HG03097 (cell line): ENCODE measurements around the gene SPIC.
"Not testable (repeated sequence)": the region's sequence is repeated elsewhere in the genome, so short reads cannot be mapped to it uniquely, and the experiment has no call there.

Experiments used
- ATAC-seq: cut with Tn5 transposase; IDR thresholded peaks from one replicate; pipeline ENCODE4 v1.9.1; 2021; ENCODE audit not compliant: unreplicated experiment, low FRiP score

The SPIC gene

GRCh38 chr12:101474711-101475386, at the start of gene SPIC:
SPIC (plus strand) TSS chr12:101475336; CDS start chr12:101476905, 1,569 bp downstream.
- ATAC-seq, result no peak

DNA sequence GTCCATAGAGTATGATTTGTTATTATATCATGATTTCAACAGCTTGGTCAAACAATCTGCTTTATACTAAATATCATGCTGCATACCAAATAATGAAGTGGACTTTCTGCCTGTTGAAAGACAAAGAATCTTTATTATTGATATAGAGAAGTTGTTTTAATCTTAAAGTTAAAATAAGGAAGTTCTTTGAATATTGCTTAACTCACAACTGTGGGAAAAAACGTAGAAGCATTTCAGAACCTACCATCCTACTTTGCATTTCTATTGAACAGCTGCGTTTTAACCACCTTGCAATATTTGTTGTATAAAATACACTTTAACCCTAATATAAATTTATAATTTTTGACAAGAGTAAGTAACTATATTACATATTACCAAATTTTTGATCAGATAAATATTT, 44.7 kb upstream of the SPIC start:
- ATAC-seq, result no peak

GRCh38 chr12:101436136-101436535, 39.0 kb upstream of the SPIC start:
- no peak for ATAC-seq

GRCh38 chr12:101439236-101439635, 35.9 kb upstream of the SPIC start:
- ATAC-seq, result no peak

- no peak for ATAC-seq
These were observed 33.5 kb upstream of the SPIC start for GRCh38 chr12:101441461-101442224.

GRCh38 chr12:101455685-101456084, 19.5 kb upstream of the SPIC start:
- no peak for ATAC-seq

GRCh38 chr12:101459642-101460346, 15.3 kb upstream of the SPIC start:
- ATAC-seq, result no peak

- ATAC-seq, result no peak
These were observed 6.2 kb upstream of the SPIC start for GRCh38 chr12:101468948-101469347.

DNA sequence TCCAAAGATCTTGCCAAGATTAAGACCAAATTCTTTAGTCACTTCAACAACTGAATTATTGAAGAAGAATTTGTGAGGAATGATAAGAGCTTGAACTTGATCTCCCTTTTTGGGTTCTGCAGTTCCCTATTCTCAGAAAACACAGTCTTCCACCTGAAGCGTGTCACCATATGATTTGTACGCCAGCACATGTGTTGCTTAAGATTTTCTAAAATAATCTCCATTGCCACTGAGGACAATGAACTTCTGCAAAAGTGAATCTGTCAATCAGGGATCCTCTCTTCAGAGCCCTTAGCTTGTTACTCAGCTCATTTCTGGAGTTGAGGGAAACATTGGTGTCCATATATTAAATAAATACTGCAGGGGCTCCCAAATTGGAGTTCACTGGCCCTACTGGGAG, 4.2 kb upstream of the SPIC start:
- ATAC-seq, result no peak

- not testable (repeated sequence) for ATAC-seq
These were observed 3.3 kb upstream of the SPIC start for GRCh38 chr12:101471878-101472277.

DNA sequence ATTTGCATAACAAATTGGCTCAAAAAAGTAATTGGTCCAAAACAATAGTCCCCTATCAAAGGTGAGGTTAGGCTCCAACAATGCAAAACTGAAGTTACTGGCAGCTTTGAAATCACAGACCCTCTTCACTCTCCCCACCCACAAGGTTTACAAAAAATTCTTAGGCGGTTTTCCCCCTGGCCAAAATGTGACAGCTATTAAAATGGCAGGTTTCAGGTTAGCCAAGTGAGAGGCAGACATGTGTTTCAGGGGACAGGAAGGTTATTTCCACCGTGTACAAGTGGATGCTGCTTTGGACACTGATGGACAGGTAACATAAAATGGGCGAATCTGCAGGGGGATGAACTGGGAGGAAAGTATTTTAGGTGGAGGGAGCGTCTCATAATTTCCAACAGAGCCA, 888 bp upstream of the SPIC start:
- ATAC-seq, result no peak

DNA sequence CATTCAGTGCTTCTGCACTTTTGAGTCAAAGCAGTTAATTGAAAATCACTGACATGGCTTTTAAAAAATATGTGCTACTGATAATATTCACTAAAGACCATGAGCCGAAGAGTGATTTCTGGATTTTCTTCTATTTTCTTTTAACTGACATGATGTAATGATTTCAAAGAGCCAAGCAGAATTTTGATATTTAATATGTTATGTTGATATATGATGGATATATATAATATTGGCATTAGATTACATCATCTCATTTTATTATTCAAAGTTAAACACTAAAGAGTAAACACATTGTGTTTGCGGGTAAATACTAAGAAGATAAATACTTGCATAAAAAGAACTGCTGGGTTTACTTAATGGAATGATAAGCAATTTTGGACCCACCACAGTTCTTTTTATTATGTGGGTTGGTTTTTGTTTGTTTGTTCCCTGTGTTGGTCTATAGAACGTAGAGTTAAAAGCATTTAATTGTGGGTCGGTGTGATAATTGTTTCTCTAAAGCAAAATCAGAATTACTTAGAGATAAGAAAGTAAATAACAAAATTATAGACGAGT, 692 bp downstream of the SPIC start:
- ATAC-seq, result no peak

- ATAC-seq, result no peak
These were observed 5.7 kb downstream of the SPIC start for GRCh38 chr12:101480849-101481248.

DNA sequence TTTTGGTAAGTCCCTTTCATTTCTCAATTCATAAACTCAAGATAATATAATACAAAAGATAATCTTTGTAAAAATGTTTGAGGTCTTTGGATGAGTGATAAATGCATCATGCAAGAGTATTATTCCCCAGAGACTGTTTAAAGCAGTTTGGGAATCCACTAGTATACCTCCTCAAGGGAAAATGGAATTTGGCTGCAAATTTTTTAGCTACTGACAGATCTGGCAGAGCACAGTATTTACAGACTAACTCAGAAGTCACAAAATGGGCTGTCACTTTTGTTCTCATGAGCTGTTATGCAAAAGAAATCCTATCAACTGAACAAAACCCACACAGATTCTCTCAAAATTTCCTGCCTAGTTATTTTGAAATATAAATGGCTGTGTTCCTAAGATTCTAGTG, 9.9 kb downstream of the SPIC start:
- ATAC-seq, result no peak

DNA sequence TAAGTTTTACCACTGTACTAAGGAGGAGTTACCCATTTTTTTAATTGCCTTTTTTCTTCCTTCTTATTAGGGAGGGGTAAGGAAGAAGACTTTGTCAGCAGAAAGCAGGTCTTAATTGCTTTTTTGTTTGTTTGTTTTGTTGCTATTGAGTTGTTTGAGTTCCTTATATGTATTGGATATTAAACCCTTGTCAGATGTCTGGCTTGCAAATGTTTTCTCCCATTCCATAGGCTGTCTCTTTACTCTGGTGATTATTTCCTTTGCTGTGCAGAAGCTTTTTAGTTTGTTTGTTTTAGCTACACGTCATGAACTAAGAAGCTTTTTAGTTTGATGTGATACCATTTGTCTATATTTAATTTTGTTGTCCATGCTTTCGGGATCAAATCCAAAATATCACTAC, 13.3 kb downstream of the SPIC start:
- no peak for ATAC-seq

DNA sequence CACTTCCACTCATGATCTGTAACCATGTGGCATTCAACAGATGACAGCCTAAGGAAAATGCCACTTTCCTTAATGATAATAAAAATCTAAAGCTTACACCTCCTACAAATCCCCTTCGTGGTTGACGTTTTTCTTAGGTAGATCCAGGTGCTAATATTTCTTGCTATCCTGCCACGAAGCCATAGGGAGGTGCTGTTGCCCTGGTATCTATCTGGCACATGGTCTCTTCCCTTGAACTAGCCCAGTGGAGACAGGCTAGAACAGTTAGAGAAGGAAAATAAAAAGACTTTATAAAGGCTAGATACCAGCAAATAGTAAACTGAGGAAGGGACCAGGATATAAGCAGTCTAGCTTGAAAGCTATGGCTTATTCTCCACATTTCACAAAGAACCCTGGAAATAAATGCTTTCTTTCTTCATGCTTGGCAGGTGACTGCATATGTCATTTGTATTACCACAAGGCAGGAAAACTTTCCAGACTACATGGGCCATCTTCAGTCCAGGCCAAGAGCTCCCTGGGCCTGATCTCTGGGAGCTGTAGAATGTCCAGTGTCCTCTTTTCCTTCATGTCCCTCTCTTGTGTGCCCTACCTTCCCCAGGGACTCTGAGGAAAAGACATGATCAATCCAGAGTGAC, 15.3 kb downstream of the SPIC start:
- no peak for ATAC-seq

- ATAC-seq, result no peak
These were observed 16.2 kb downstream of the SPIC start for GRCh38 chr12:101491329-101491728.

DNA sequence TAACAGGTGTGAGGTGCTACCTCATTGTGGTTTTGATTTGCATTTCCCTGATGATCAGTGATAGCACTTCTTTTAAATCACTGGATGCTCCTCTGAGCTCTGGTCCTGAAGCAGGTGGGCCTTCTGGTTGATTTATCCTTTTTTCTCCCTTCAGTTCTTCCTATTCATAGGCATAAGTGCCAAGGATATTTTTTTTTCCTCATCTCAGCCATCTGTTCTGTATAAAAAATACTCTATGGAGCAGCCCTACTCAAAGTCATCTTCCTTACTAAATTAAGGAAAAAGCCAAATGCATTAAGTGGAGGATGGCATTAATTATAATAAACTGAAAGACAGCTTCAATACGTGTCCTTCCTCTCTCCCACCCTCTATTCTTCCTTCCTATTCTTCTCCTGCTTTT, 18.4 kb downstream of the SPIC start:
- ATAC-seq, result no peak

DNA sequence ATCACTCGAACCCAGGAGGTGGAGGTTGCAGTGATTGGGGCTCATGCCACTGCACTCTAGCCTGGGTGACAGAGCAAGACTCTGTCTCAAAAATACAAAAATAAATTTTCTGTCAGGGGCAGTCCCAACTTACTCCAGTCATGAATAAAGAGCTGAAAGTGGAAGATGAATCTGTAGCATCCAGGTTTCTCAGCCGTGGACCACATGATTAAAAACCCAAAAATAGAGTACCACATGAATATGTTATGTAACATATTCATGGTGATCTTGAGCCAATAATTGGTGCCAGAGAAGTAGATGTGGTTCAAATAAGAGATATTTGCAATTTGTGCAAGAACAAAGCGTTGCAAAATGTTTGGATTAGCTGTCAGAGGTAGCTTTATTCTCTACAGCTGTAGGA, 23.1 kb downstream of the SPIC start:
- ATAC-seq, result no peak

GRCh38 chr12:101501410-101501995, 26.4 kb downstream of the SPIC start:
- no peak for ATAC-seq
